ENCODE results near the gene ST6GALNAC5.

ST6GALNAC5 gene

GRCh38 chr1:76833151-76833550, 34.1 kb upstream of the ST6GALNAC5 start (continued):
- TF ChIP-seq, protein P1, sequence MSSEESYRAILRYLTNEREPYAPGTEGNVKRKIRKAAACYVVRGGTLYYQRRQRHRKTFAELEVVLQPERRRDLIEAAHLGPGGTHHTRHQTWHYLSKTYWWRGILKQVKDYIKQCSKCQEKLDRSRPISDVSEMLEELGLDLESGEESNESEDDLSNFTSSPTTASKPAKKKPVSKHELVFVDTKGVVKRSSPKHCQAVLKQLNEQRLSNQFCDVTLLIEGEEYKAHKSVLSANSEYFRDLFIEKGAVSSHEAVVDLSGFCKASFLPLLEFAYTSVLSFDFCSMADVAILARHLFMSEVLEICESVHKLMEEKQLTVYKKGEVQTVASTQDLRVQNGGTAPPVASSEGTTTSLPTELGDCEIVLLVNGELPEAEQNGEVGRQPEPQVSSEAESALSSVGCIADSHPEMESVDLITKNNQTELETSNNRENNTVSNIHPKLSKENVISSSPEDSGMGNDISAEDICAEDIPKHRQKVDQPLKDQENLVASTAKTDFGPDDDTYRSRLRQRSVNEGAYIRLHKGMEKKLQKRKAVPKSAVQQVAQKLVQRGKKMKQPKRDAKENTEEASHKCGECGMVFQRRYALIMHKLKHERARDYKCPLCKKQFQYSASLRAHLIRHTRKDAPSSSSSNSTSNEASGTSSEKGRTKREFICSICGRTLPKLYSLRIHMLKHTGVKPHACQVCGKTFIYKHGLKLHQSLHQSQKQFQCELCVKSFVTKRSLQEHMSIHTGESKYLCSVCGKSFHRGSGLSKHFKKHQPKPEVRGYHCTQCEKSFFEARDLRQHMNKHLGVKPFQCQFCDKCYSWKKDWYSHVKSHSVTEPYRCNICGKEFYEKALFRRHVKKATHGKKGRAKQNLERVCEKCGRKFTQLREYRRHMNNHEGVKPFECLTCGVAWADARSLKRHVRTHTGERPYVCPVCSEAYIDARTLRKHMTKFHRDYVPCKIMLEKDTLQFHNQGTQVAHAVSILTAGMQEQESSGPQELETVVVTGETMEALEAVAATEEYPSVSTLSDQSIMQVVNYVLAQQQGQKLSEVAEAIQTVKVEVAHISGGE (tag by site-specific recombination; conservative IDR thresholded peaks at IDR 0.05; ENCODE audit: low read depth): no peak
- TF ChIP-seq ZSCAN30 (tag by site-specific recombination; IDR thresholded peaks at IDR 0.05): no peak

DNA sequence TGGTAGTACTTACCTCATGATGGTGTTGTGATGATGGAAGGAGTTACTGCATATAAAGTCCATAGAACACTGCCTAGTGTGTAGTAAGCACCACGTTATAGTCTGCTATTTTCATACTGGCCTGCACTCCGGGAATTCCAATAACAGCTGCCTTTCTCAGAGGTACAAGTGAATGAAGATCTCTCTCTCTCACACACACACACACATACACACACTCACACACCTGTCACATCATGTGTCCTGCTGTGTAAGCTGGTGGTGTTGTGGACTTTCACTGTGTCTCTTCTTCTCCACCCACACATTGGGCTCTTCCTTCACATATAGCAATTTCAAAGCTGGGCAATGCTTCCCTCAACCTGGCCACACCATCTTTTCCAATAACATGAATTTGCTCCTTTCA, 33.4 kb upstream of the ST6GALNAC5 start:
- Histone ChIP-seq H3K27ac (ENCODE audit: extremely low read depth, low read depth, low read length) (no peak overlapping the region), H3K36me3 (ENCODE audit: control insufficient read depth in 2 of 2, insufficient read depth in 1 of 2, low read length in 2 of 2) (no peaks in the 10 kb centered on the region), H3K4me3 (ENCODE audit: low read depth, low read length) (no peak overlapping the region), H3K9me3 (ENCODE audit: control insufficient read depth, insufficient read depth, low read depth, low read length) (no peaks in the 10 kb centered on the region), H3K4me1 (ENCODE audit: control insufficient read depth, insufficient read depth, low read length) (no peaks in the 10 kb centered on the region)
- POLR2A ChIA-PET: no interaction called here
- TF ChIP-seq GLI4 (tag by site-specific recombination; IDR thresholded peaks at IDR 0.05) (no peak), ZNF777 (tag by site-specific recombination; IDR thresholded peaks at IDR 0.05; ENCODE audit: borderline replicate concordance) (no peak), PRDM1 (tag by site-specific recombination; IDR thresholded peaks at IDR 0.05) (no peak), ZBTB17 (tag by site-specific recombination; IDR thresholded peaks at IDR 0.05) (no peak), ZBTB7A (tag by site-specific recombination; IDR thresholded peaks at IDR 0.05; ENCODE audit: low read depth) (no peak), ZFP3 (tag by site-specific recombination; IDR thresholded peaks at IDR 0.05; ENCODE audit: low read depth) (no peak), SCRT1 (tag by site-specific recombination; IDR thresholded peaks at IDR 0.05; ENCODE audit: borderline replicate concordance) (no peak), ZNF510 (tag by site-specific recombination; IDR thresholded peaks at IDR 0.05; ENCODE audit: insufficient replicate concordance) (no peak), ZNF280D (tag by site-specific recombination; IDR thresholded peaks at IDR 0.05) (no peak), ZNF488 (tag by site-specific recombination; IDR thresholded peaks at IDR 0.05) (no peak), ZNF366 (tag by site-specific recombination; conservative IDR thresholded peaks at IDR 0.05) (no peak), ZNF19 (tag by site-specific recombination; IDR thresholded peaks at IDR 0.05; ENCODE audit: low read depth) (no peak), SCRT2 (tag by site-specific recombination; IDR thresholded peaks at IDR 0.05) (no peak)
- TF ChIP-seq, protein P2, sequence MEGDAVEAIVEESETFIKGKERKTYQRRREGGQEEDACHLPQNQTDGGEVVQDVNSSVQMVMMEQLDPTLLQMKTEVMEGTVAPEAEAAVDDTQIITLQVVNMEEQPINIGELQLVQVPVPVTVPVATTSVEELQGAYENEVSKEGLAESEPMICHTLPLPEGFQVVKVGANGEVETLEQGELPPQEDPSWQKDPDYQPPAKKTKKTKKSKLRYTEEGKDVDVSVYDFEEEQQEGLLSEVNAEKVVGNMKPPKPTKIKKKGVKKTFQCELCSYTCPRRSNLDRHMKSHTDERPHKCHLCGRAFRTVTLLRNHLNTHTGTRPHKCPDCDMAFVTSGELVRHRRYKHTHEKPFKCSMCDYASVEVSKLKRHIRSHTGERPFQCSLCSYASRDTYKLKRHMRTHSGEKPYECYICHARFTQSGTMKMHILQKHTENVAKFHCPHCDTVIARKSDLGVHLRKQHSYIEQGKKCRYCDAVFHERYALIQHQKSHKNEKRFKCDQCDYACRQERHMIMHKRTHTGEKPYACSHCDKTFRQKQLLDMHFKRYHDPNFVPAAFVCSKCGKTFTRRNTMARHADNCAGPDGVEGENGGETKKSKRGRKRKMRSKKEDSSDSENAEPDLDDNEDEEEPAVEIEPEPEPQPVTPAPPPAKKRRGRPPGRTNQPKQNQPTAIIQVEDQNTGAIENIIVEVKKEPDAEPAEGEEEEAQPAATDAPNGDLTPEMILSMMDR (tag by site-specific recombination; IDR thresholded peaks at IDR 0.05): no peak
- CTCF ChIA-PET: no interaction called here
